Measurements from ENCODE around the gene CBLC.
"Not testable (repeated sequence)": the region's sequence is repeated elsewhere in the genome, so short reads cannot be mapped to it uniquely, and the experiment has no call there.

CBLC gene

DNA sequence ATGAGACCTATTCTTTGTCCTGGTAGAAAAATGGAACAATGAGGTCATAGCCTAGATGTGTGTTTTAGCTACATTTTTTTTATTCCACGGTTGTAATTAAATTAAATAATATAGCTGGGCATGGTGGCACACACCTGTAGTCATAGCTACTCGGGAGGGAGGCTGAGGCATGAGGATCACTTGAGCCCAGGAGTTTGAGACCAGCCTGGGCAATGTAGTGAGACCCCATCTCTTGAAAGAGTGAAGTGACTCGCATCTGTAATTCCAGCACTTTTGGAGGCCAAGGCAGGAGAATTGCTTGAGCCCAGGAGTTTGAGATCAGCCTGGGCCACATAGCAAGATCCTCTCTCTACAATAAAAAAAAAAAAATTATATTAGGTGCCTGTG is 11.7 kb upstream of the CBLC start:
- DNase-seq = no peak

DNA sequence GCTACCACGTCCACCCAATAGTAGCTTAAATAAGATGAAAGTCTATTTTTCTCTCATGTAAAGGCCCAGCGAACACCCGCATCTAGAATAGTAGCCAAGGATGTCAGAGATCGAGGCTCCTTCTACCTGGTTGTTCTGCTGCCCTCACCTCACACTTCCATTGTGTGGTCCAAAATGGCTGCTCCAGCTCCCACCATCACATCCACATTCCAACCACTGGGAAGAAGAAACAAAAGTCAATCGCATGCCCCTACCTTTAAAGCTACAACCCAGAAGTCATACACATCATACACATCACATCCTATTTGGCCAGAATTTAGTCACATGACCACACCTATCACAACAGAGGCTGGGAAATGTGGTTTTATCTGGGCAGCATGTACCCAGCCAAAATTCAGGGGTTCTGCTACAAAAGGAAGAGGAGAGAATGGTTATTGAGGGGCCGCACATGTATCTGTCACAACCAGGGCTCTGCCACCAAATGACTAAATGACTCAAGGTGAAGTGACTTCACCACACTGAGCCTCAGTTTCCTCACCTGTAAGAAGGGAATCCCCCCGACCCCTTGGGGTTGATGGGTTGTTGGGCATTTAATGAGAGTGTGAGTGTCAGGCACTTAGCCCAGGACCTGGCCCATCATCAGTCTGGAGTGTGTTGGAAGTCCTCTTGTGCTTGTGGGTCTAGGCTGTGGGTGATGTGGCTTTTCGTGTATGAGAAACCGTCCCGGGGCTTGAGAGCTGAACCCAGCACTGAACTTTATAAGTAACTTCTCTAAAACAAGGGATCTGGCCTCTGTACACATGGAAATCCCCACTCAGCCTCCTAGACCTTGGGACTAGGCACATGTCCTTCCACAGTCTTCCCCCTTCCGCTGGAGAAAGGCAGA is 10.2 kb upstream of the CBLC start:
- no peak for DNase-seq

GRCh38 chr19:44770550-44771257 is 7.0 kb upstream of the CBLC start:
- peak; percentile 95 for DNase-seq

DNA sequence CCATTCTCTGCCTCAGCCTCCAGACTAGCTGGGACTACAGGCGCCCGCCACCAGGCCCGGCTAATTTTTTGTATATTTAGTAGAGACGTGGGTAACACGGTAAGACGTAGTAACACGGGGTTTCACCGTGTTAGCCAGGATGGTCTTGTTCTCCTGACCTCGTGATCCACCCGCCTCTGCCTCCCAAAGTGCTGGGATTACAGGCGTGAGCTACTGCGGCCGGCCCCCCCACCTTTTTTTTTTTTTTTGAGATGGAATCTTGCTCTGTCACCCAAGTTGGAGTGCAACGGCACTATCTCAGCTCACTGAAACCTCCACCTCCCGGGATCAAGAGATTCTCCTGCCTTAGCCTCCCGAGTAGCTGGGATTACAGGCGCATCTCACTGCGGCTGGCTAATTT is 5.5 kb upstream of the CBLC start:
- DNase-seq = not testable (repeated sequence)

DNA sequence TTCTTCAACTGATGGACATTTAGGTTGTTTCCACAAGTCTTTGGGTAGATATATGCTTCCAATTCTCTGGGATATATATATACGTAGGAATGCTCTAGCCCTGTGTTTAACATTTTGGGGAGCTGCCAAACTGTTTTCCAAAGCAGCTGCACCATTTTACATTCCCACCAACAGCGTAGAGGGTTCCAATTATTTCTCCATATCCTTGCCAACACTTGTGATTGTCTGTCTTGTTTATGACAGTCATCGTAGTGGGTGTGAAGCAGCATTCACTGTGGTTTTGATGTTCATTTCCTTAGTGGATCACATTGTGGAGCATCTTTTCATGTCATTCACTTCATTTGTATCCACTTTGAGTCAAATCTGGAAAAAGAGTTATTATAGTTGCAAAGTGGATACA is 4.7 kb upstream of the CBLC start:
- DNase-seq = no peak

DNA sequence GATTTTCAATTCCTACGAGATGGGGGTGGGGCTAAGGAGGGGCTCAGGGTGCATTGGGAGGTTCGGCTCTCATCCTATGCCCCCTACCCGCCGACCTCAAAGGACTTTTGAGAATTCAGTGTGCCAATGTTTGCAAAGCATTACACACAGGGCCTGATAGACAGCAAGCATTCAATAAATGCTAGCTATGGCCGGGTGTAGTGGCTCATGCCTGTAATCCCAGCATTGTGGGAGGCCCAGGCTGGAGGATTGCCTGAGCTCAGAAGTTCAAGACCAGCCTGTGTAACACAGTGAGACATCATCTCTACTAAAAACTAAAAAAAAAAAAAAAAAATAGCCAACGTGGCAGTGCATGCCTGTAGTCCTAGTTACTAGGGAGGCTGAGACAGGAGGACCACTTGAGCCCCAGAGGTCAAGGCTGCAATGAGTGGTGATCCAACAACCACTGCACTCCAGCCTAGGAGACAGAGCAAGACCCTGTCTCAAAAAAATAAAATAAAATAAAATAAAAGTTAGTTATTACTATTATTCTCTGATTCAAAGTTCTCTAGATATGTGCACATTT is 1.9 kb upstream of the CBLC start:
- DNase-seq = no peak

DNA sequence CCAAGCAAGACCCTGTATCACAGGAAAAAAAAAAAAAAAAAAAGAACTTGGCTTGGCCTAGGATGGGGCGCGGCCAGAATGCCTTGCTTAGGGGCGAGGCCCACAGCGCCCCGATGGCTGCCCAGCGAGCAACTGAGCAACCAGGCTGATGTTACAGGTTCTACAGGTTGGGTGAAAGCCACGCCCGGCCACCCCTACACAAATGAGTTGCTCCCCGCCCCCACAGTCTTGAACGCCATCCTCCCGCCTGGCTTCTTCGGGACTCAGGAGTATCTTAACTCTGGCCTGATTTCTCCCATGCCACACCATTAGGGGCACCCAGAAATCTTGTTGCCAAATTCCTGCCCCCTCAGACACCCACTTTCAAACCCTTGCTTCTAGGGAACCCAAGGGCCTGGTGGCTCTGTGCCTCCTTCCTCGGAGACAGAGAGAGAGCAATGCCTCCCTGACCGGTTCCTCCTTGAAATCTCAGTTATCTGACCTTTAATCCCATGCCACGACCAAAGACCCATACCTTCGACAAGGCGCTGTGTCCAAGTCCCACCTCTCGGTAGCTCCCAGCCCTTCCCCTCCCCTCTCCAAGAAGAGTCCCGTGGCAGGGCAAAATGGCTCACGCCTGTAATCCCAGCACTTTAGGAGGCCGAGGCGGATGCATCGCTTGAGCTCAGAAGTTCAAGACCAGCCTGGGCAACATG is 1.1 kb upstream of the CBLC start:
- DNase-seq = no peak

GRCh38 chr19:44779150-44779549 is 1.5 kb downstream of the CBLC start:
- DNase-seq = no peak

DNA sequence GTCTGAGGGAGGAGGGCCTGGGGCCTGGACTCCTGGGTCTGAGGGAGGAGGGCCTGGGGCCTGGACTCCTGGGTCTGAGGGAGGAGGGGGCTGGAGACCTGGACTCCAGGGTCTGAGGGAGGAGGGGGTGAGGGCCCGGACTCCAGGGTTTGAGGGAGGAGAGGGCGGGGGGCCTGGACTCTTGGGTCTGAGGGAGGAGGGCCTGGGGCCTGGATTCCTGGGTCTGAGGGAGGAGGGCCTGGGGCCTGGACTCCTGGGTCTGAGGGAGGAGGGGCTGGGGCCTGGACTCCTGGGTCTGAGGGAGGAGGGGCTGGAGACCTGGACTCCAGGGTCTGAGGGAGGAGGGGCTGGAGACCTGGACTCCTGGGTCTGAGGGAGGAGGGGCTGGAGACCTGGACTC is 4.0 kb downstream of the CBLC start:
- not testable (repeated sequence) for DNase-seq

GRCh38 chr19:44782729-44783128 is 5.0 kb downstream of the CBLC start:
- no peak for DNase-seq

- no peak for DNase-seq
These were observed 5.9 kb downstream of the CBLC start for GRCh38 chr19:44783545-44783944.

DNA sequence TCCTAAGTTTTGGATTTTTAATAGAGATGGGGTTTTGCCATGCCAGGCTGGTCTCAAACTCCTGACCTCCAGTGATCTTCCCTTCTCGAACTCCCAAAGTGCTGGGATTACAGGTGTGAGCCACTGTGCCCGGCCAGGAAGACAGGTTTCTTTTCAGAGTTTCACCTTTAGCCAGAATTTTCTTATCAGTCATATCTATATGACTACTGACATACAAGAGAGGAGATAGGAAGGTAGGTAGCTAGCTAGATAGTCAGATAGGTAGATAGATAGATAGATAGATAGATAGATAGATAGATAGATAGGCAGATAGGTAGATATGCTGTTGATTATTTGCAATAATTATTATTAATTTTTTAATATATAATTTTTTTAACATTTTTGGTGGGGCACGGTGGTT is 7.6 kb downstream of the CBLC start:
- no peak for DNase-seq

- DNase-seq = no peak
These were observed 8.3 kb downstream of the CBLC start for GRCh38 chr19:44785993-44786392.

DNA sequence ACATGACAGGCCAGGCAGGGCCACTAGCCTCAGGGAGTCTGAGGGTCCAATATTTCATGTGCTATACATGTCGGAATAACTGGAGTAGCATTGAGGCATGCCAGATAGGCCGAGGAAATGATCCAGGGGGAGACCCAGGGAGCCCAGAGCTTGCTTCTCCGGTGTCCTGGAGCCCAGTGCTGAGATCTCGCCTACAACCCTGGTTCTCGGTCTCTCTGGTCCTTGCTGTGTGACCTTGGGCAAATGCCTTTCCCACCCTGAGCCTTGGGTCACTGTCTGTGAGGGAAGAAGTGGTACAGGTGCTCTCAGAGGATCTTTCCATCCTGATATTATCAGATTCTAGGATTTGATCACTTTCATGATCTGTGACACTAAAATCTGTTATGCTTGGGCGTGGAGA is 11.3 kb downstream of the CBLC start:
- DNase-seq = no peak

DNA sequence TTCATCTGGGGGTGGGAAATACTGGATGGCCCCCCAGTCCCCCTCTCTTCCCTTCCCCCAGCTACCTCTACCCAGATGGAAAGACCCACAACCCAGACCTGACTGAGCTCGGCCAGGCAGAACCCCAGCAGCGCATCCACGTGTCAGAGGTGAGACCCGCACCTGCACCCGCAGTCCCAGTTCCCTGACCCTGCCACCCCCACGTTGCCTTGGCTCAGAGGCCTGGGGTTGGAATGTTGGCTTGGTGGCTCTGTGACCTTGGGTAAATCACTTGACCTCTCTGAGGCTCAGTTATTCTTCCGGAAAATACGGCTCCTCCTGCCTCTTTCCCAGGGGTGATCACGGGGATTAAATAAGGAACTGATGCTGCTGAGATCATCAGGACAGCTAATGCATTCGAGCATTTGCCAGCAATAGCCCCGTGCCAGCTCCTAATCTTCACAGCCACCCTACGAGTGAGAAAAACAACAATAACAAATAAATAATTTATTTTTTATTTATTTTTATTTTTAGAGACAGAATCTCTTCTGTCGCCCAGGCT is 12.3 kb downstream of the CBLC start:
- peak; percentile 56 to 61 for DNase-seq

DNA sequence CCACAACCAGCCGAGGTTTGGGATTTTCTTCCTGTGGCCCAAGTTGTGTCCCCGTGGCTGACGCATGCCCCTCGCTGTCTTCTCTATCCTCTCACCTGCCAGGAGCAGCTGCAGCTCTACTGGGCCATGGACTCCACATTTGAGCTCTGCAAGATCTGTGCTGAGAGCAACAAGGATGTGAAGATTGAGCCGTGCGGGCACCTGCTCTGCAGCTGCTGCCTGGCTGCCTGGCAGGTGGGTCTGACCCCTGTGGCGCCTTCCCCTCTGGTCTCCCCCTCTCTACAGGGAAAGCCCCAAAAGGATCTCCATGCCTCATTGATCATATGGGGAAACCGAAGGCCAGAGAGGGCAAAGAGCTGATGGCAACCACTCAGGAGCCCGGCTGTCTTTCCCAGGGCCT is 14.6 kb downstream of the CBLC start:
- DNase-seq = no peak

DNA sequence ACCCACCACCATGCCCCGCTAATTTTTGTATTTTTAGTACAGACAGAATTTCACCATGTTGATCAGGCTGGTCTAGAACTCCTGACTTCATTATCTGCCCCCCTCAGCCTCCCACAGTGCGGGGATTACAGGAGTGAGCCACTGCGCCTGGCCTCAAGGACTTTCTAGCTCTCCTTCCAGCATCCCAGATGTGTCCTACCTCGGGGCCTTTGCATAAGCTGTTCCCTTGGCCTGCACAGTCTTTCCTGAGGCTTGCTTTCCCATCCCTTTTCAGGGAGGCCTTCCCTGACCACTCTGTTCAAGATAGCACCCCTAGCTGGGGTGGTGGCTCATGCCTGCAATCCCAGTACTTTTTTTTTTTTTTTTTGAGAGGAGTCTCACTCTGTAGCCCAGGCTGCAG is 16.9 kb downstream of the CBLC start:
- DNase-seq = no peak

DNA sequence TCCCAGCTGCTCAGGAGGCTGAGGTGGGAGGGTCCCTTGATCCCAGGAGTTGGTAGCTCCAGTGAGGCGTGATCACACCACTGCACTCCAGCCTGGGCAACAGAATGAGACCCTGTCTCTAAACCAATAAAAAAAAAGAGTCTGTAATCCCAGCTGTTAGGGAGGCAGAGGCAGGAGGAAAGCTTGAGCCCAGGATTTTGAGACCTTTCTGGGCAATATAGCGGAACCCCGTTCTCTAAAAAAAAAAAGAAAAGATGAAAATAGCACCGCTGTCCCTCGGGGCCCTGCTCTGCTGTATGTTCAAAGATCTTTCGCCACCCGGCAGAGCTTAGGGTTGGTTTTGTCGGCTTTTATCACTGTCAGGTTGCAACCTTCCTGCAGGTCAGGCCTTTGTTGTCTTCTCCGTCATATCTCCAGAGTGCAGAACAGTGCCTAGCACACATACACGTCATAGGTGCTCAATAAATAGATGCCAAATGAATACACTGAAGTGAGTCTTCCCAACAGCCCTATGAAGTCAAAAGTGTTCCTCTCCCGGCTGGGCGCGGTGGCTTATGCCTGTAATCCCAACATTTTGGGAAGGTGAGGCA is 17.8 kb downstream of the CBLC start:
- DNase-seq = no peak

DNA sequence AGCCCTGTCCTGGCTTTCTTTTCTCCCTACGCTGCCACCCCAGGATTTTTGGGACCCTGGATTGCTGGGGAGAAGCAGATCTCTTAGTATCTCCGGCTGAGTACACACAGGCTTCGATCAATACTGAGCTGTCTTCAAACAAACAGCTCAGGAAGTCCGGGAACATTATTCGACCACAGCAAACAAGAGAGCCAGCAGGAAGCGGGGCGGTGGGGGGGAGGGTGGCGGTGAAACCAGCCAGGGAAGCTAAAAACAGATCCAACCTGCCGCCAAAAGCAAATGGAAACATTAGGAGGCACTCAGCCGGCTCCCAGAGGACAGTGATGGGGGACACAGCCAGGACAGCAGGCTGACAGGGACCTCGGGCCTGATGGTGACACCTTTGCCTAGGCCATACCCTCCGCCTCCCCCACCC is 19.0 kb downstream of the CBLC start:
- DNase-seq = no peak

DNA sequence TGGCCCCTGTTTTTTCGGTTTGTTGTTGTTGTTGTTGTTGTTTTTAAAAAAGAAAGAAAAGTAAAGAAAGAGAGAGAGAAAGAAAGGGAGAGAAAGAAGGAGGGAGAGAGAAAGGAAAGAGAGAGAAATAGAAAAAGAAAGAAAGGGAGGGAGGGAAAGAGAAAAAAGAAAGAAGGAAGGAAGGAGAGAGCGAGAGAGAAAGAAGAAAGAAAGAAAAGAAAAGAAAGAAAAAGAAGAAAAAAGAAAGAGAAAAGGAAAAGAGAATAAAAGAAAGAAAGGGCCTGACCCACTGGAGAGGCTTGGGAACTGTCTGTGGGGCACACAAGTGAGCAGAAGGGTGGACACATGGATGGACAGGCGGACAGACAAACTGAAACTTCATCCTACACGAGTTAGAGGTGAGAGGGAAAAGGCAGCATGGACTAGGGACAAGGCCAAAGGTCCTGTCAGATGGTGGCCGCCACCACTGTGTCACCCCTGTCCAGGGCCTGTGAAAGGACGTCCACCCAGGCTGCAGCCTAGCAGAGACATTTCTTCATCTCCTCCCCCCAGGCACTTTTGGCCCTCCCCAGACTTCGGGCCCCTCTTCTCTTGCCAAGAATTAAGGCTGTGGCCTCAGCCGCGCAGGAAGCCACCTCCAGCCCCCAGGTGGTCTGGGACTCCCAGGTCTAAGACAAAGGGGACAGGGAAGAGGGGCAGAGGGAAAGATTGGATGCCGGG is 22.1 kb downstream of the CBLC start:
- DNase-seq = no peak

DNA sequence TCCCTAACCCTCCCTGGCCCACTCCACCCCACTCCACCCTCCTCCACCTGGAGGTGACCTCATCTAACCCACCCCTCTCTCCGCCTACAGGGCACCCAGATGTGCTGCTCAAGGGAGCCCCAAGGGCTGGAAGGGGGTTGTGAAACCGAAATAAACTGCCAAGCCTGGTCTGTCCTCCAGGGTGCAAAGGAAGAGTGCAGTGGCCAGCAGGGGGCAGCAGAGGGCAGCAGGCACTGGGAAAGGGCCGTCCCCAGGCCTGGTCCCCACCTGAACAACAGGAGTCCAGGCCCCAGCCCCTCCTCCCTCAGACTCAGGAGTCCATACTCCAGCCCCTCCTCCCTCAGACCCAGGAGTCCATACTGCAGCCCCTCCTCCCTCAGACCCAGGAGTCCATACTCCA is 22.8 kb downstream of the CBLC start:
- DNase-seq = peak; percentile 70 to 82
